HepG2 (cell line): ENCODE results near the gene HOXA10. TPM values are rescaled to one million over a fixed set of nuclear protein-coding genes. Genes with fewer than 3 reads are reported as not detected.

Experiments
- ATAC-seq: fragments of 200-7000 bp; cut with Tn5 transposase; 3 replicates; pipeline ENCODE4 v1.9.1; 2020; ENCODE audit warnings: mild to moderate bottlenecking, moderate library complexity
- BruUV-seq: library from RNA; stranded (reverse); fragments of 400-500 nt; replicated peaks from 2 replicates; lab custom pipeline; 2021; lab: Mats Ljungman, UMichigan
- CTCF ChIA-PET: fragments of 300-600 bp; formaldehyde crosslinking; extraction: SDS; loops from one replicate; lab custom pipeline; 2021; ENCODE audit warnings: low total read pairs, inconsistent platforms, low intra/inter-chr PET ratio; lab: Yijun Ruan, JAX
- POLR2A ChIA-PET: fragments of 350-600 bp; sonication (Branson Sonifier 250); formaldehyde crosslinking; loops from one replicate; lab custom pipeline; 2020; ENCODE audit warnings: antibody characterized with exemption, inconsistent platforms; lab: Yijun Ruan, JAX
- DNase-seq: peaks from one replicate; pipeline ENCODE4 v3.0.0-alpha.2; 2015; ENCODE audit warnings: low spot score
- FAIRE-seq: peaks from 3 replicates; lab custom pipeline; 2011; peaks lifted over from hg19 to GRCh38; lab: Jason Lieb, UNC
- H2AFZ ChIP-seq: one replicate; pipeline ENCODE4 v1.6.1; 2011; ENCODE audit warnings: low read length, inconsistent platforms
- H3K27ac ChIP-seq: fragments of 300-600 bp; 3 replicates; pipeline ENCODE4 v1.8.0; 2011; ENCODE audit warnings: mixed run types, mild to moderate bottlenecking, mixed read lengths, low read length, inconsistent platforms; ENCODE audit not compliant: insufficient read depth; ENCODE audit errors: extremely low read length
- H3K27me3 ChIP-seq, 2 experiments: fragments of 200-600 bp in 1 of 2; 2 replicates in 1 of 2; 3 replicates in 1 of 2; pipeline versions ENCODE4 v1.6.0 to v1.8.0; 2011; ENCODE audit warnings: low read length in 2 of 2, mild to moderate bottlenecking in 2 of 2, moderate library complexity in 2 of 2, inconsistent platforms in 1 of 2; ENCODE audit not compliant: insufficient read depth in 2 of 2, control insufficient read depth in 1 of 2
- H3K36me3 ChIP-seq, 2 experiments: fragments of 200-600 bp in 1 of 2; replicated peaks in 1 of 2; 2 replicates in 1 of 2; 3 replicates in 1 of 2; pipeline versions ENCODE4 v1.5.1 to v1.8.0; 2011; ENCODE audit warnings: low read length in 2 of 2, inconsistent platforms in 1 of 2; ENCODE audit not compliant: insufficient read depth in 2 of 2, control insufficient read depth in 1 of 2
- H3K4me1 ChIP-seq: 2 replicates; pipeline ENCODE4 v1.5.1; 2012; ENCODE audit warnings: low read length, inconsistent platforms; ENCODE audit not compliant: insufficient read depth
- H3K4me2 ChIP-seq: 2 replicates; pipeline ENCODE4 v1.6.0; 2011; ENCODE audit warnings: low read depth, low read length, inconsistent platforms
- H3K4me3 ChIP-seq, 3 experiments: fragments of 200-600 bp in 1 of 3; sonication (generic), shearing (Covaris generic) in 1 of 3; replicated peaks in 1 of 3; 2 replicates each; pipeline ENCODE4 v1.5.1; 2011 to 2016; ENCODE audit warnings: low read length in 3 of 3, inconsistent platforms in 2 of 3, low read depth in 2 of 3, mild to moderate bottlenecking in 2 of 3, control low read depth in 1 of 3, mixed read lengths in 1 of 3; ENCODE audit not compliant: insufficient read depth in 1 of 3
- H3K79me2 ChIP-seq: one replicate; pipeline ENCODE4 v1.6.1; 2011; ENCODE audit warnings: low read length, inconsistent platforms; ENCODE audit not compliant: insufficient read depth
- H3K9ac ChIP-seq: 2 replicates; pipeline ENCODE4 v1.6.0; 2011; ENCODE audit warnings: mild to moderate bottlenecking, low read depth, low read length, inconsistent platforms; ENCODE audit not compliant: insufficient read depth
- H3K9me3 ChIP-seq: 2 replicates; pipeline ENCODE4 v1.5.1; 2012; ENCODE audit warnings: mild to moderate bottlenecking, low read length
- H4K20me1 ChIP-seq: 2 replicates; pipeline ENCODE4 v1.6.0; 2011; ENCODE audit warnings: inconsistent platforms, mild to moderate bottlenecking, low read length, moderate library complexity; ENCODE audit not compliant: insufficient read depth
- CREM ChIP-seq, 2 experiments: sonication (generic) in 1 of 2; formaldehyde crosslinking in 1 of 2; IDR thresholded peaks; 2 replicates each; pipeline versions ENCODE4 v1.4.0 to v1.6.1; 2016 to 2020; ENCODE audit warnings: antibody characterized with exemption in 1 of 2, mild to moderate bottlenecking in 1 of 2, missing genetic modification reagents in 1 of 2
- MYPOP ChIP-seq: sonication (generic); formaldehyde crosslinking; IDR thresholded peaks from 2 replicates; pipeline ENCODE4 v1.8.1; 2023; ENCODE audit warnings: mild to moderate bottlenecking, moderate library complexity, missing genetic modification reagents
- SETDB1 ChIP-seq: sonication (generic); formaldehyde crosslinking; IDR thresholded peaks from 2 replicates; pipeline ENCODE4 v1.5.1; 2020; ENCODE audit warnings: missing genetic modification reagents, mild to moderate bottlenecking, borderline replicate concordance
- ZBTB7A ChIP-seq: sonication (generic); formaldehyde crosslinking; IDR thresholded peaks from 2 replicates; pipeline ENCODE4 v1.8.0; 2022; ENCODE audit warnings: mild to moderate bottlenecking, missing genetic modification reagents
- ZMYM3 ChIP-seq: sonication (generic); formaldehyde crosslinking; IDR thresholded peaks from 2 replicates; pipeline ENCODE4 v1.5.1; 2020; ENCODE audit warnings: mild to moderate bottlenecking, missing genetic modification reagents
- WGBS: methylation state at CpG from one replicate; pipeline ENCODE4 v1.1.6; 2017; ENCODE audit warnings: low lambda C conversion rate; 5-methylcytosine and 5-hydroxymethylcytosine counted together
- in situ Hi-C: cut with HindIII; loops from 2 replicates; pipeline ENCODE4 v1.10.0; 2017; ENCODE audit warnings: low pct_unique_long_range_greater_than_20kb; ENCODE audit not compliant: extremely low pct_ligation_motif_present
- intact Hi-C: fragments of 100-400 bp; cut with micrococcal nuclease; formaldehyde crosslinking; loops from one replicate; pipeline ENCODE4 v1.10.0; 2022; ENCODE audit not compliant: unreplicated experiment
- polyA plus RNA-seq, 8 experiments: library from polyadenylated mRNA; depleted of rRNA in 3 of 8; stranded (reverse) in 7 of 8; unstranded in 1 of 8; fragments of >200 nt; fragmentation: Illumina TruSeq in 4 of 8; extraction: Trizol in 4 of 8; gene quantifications; 2 replicates each; pipeline versions ENCODE4 v1.2.1 to v1.2.3, GENCODE V29; 2011 to 2016; ENCODE audit warnings: low read depth in 4 of 8, missing spikeins in 1 of 8, mixed read lengths in 1 of 8; ENCODE audit not compliant: insufficient read depth in 1 of 8
- total RNA-seq, 5 experiments: library from RNA; depleted of rRNA; stranded (reverse); fragments of >200 nt; fragmentation: Illumina TruSeq; extraction: Trizol; gene quantifications; 2 replicates each; pipeline ENCODE4 v1.2.3, GENCODE V29; 2016; ENCODE audit warnings: low read depth in 1 of 5

The HOXA10 gene
- total and polyA plus RNA-seq, 2 of the 13 experiments (the other 11 are each of a cell fraction or from before 2014, with no cell fraction given): not detected

DNA sequence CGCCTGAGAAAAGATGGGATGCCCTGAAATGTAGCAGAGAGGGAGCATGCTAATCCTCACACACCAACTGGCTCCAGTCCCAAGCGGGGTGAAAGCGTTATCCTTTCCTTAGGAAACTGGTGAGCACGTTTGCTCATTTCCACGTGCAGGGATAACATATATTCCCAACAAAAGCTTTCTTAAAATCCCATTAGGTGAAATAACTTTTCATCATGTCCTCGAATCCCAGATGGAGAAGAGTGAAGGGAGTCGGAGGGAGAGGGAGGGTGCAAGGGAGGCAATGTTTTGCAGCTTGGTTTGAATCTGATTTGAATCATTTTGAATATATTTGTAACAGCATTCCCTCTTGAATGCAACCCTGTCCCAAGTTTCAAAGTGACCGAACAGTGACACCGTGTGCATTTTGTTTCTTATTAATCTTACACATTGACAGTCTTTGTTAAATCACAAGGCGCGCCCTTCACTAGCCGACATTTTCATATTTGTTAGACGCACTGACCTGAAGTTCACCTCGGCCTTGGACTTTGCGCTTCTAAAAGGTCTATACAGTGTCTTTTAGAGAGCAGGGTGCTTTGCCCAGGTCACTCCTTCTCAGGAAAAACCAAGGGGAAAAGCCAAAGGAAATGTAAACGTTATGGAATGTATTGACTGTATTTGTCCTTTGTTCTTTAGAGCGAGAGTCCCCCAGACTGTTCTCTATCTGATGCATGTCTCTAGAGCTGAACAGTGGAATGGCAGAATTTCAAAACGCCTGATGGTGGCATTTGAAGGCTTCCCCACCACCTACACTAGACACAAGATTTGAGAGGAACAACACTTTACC, 40.5 kb downstream of the HOXA10 start (continued):
- TF ChIP-seq SETDB1 (no peak), ZMYM3 (CRISPR knock-in tag) (no peak), CREM (IDR thresholded peaks at IDR 0.05) (peak; percentile 62; the same call in 1 of the 2 replicates), CREM (CRISPR knock-in tag; IDR thresholded peaks at IDR 0.05) (no peak)

GRCh38 chr7:27132978-27133377, 41.1 kb downstream of the HOXA10 start:
- Histone ChIP-seq H3K4me3 (0 out of 6 replicates have a peak overlapping the region, but pooled peaks of 2 of the 3 experiments have one; percentile 22 to 24), H3K4me2 (peak overlapping the region; percentile 76), H2AFZ (no peak overlapping the region), H3K36me3 (no peaks in the 10 kb centered on the region), H3K9ac (0 out of 2 replicates have a peak overlapping the region, but pooled peaks have one; percentile 34), H3K4me1 (peaks cover 80% of the 10 kb centered on the region), H4K20me1 (no peaks in the 10 kb centered on the region), H3K79me2 (no peaks in the 10 kb centered on the region), H3K27ac (peak overlapping the region; percentile 67), H3K9me3 (no peaks in the 10 kb centered on the region), H3K27me3 (no peaks in the 10 kb centered on the region)
- ATAC-seq (no peak), DNase-seq (no peak), FAIRE-seq (no peak)
- CTCF ChIA-PET: no interaction called here
- BruUV-seq: no TSS peak
- WGBS: 93% methylated on average over 6 of the region's 6 CpGs
- POLR2A ChIA-PET: interaction anchor here (1.0 to 5.0 kb wide), 3 partner anchors 9 to 12 kb away, joined by 3 to 118 read pairs (median 10); no protein-coding TSS in a partner anchor
- TF ChIP-seq MYPOP (0 out of 2 replicates have a peak, but pooled peaks have one; percentile 0), ZBTB7A (CRISPR knock-in tag) (no peak)
- in situ Hi-C loops (no loop called here), intact Hi-C loops (loop anchor here (5.0 kb wide), 1 partner anchor 166 kb away; no protein-coding TSS in a partner anchor)
